Activated CD4-positive, CD25-positive, alpha-beta regulatory T cell (primary cell): ENCODE results near the gene ZNF454.

Experiments
- DNase-seq, 4 experiments: peaks; one replicate each; lab custom pipeline; 2025; lab: John Stamatoyannopoulos, UW

ZNF454 gene

DNA sequence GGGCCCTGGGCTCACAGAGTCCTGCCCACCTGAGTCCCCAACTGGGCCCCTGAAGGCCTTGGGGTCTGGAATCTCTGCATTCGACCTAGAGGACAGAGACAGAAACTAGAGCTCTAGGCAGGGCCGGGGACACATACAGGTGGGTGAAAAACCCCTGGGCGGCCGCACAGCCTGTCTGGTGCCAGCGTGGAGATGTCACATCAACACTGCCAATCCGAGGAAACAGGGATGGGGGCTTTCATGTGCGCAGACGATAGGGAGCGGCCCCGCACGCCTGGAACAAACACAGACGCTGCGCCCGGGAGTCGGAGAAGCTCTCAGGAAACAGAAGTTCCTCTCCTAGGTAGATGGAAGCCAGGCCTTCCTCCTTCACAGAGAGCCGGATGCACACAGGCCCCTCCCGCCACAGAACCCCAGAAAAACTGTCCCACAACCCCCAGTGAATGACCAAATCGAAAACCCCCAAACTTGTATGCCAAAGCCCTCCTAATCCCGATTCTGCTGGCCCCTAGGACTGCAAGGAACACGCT lies 52.3 kb downstream of the ZNF454 start:
- no peak for DNase-seq

DNA sequence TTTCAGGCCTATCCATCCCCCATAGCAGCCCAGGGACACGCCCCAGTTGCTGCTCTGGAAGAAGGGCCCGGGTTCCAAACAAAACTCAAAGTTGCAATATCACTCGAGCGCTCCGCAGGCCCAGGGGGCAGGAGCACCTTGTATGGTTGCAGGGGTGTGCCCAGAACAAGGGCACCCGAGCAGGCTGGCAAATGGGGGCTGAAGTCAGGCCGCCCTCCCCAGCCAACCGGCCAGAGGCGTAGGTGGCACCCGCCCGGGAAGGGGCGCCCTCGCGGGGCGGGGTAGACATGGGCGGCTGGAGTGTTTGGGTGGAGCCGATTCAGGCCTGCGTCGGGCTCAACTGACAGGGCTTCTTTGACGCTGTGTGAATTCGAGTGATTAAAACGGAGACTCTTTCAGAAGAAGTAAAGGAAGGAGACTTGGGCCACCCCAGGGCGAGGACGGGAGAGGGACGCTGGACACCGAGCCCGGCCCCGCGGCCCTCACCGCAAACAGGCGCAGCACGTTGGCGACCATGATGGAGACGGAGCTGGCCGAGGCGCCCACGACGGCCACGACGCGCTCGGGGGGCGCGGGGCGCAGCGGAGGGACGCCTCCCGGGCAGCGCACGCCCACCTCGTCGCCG lies 53.1 kb downstream of the ZNF454 start:
- DNase-seq = no peak

DNA sequence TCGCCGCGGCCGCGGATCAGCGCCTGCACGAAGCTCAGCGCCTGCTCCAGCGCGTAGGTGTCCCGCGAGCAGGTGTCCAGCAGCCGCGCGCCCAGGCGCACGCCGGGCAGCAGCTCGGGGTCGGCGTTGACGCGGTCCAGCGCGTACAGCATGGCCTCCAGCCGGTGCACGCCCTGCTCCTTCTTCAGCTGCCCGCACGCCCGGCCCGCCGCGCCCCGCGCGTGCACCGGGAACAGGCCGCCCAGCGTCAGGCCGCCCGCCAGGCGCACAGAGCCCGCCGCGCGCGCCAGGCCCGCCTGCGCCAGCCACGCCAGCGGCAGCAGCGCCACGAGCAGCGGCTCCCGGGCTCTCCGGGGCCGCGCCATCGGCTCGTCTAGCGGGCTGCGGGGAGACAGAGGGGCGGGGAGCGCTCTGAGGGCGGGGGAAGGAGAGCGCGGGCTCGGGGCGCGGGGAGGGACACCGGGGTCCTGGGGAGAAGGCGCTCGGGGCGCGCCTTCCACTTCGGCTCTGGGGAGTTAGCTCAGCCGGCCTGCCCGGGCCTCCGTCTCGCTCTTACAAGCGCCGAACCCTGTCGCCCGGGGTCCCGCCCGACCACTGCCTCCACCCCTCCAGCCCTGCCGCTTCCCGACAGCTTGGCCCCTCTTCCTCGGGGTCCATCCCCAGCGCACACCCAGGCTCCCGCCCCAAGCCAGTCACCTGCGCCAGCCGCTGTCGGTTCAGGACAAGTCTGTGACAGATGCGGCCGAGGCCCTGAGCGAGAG lies 53.8 kb downstream of the ZNF454 start, which contains the start of gene GRM6:
GRM6 (minus strand) TSS at position 741 of the 761 bp plus-strand sequence; CDS start at position 365, 376 bp downstream.
- no peak for DNase-seq

DNA sequence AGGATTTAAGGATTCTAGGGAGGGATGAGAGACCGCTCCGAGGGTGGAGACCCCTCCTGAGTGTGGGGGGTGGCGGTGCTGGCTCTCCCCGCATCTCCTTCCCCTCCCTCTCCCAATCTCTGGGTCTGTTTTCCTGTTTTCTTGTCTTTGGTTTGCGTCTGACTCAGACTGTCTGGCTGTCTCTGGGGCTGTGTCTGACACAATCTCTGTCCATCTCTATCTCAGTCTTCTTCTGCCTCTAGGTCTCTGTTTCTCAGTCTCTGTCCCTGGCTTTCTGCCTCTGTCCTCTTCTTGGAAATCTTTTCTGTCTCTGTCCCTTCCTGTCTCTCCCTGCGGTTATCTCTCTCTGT lies 54.3 kb downstream of the ZNF454 start:
- DNase-seq = no peak

DNA sequence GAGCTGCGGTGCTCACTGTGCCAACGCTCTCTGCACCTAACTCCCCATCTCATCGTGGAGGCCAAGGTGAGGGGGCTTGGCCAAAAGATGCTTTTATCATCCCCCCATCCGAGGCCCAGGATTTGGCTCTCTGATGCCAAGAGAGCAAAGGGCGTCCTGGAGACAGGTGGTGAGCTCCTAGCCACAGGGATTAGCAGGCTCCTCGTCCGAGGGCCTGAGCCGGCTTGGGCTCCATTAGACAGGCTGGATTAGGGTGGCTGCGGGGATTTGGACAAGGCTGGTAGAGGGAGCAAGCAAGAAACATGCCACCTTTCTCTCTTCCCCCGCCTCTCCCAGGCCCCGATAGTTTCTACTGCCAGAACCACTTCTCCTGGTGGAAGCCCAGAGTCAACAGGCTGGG lies 55.2 kb downstream of the ZNF454 start:
- no peak for DNase-seq

DNA sequence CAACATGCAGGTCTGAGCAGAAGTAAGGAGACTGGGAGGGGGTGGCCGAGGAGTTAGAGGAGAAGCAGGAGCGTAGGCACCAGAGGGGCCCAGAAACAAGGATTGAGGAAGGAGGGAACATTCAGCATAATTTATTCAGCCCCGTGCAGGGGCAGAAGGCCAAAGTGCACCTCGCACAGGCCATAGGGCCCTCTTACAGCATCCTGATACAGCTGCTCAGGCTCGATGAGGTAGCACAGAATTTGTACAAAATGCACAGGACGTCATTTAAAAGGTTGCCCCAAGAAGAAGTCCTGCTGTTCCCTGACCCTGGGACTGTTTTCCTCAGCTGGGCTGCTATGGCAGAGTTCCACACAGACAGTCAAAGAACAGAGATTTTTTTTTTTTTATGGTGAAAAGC lies 56.2 kb downstream of the ZNF454 start:
- DNase-seq = no peak

DNA sequence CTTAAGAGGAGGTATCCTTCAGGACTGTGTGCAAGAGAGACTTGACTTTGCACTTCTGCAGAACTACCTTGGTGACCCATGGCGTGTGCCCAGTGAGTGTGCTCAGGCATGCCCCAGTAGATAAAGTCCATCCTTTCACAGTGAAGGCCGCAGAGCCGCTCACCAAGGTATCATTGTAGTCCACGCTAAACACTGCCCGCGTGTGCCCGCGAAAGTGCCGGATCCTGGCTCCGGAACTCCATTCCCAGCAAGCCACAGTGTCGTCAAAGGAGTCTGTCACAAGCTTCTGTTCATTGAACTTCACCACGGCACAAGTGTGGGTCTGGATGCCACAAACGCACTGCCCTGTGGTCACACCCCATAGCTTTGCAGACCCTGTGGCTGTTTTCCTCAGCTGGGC lies 57.4 kb downstream of the ZNF454 start:
- no peak for DNase-seq

DNA sequence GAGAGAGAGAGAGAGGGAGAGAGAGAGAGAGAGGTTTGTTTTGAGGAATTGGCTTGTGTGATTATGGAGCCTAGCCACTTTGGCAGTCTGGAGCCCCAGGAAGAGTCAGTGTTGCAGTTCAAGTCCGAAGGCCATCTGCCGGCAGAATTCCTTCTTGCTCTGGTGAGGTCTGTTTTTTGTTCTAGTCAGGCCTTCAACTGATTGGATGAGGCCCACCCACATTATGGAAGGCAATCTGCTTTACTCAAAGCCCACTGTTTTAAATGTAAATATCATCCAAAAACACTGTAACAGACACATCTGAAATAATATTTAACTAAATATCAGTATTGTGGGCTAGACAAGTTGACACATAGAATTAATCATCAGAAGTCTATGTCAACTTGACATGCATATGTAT lies 65.6 kb downstream of the ZNF454 start:
- DNase-seq = no peak

DNA sequence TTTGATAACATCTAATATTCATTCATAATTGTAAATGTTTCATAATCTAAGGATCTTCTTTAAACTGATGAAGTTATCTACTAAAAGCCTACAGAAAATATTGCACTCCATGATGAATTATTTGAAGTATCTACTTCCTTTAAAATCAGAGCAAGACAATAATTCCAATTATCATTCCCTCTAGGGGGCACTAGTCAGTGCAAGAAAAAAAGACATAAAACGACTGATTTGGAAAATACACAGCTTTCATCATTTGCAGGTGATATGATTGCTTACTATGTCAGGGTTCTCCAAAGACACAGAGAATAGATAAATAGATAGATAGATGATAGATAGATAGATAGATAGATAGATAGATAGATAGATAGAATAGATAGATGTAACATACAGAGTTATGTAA lies 67.7 kb downstream of the ZNF454 start:
- no peak for DNase-seq
